Osteocyte (in vitro differentiated cells): ENCODE results near the gene POFUT2. TPM values are rescaled to one million over a fixed set of nuclear protein-coding genes. Genes with fewer than 3 reads are reported as not detected.
"Not testable (repeated sequence)": the region's sequence is repeated elsewhere in the genome, so short reads cannot be mapped to it uniquely, and the experiment has no call there.

Source experiments
- DNase-seq: peaks from one replicate; pipeline ENCODE4 v3.0.0; 2021; ENCODE audit warnings: mixed read lengths; ENCODE audit not compliant: unreplicated experiment; ENCODE audit errors: extremely low spot score
- H3K27ac Mint-ChIP-seq: one replicate; pipeline ENCODE4 v1.8.0; 2021; ENCODE audit warnings: mild to moderate bottlenecking, mixed read lengths; ENCODE audit not compliant: unreplicated experiment
- H3K27me3 Mint-ChIP-seq: one replicate; pipeline ENCODE4 v1.8.0; 2021; ENCODE audit warnings: mixed read lengths; ENCODE audit not compliant: unreplicated experiment
- H3K36me3 Mint-ChIP-seq: one replicate; pipeline ENCODE4 v1.8.0; 2021; ENCODE audit warnings: mixed read lengths; ENCODE audit not compliant: unreplicated experiment
- H3K4me1 Mint-ChIP-seq: one replicate; pipeline ENCODE4 v1.8.0; 2021; ENCODE audit warnings: mixed read lengths; ENCODE audit not compliant: unreplicated experiment
- H3K4me3 Mint-ChIP-seq: one replicate; pipeline ENCODE4 v1.8.0; 2021; ENCODE audit warnings: mild to moderate bottlenecking, moderate library complexity, mixed read lengths; ENCODE audit not compliant: unreplicated experiment
- H3K9me3 Mint-ChIP-seq: one replicate; pipeline ENCODE4 v1.8.0; 2021; ENCODE audit warnings: mixed read lengths; ENCODE audit not compliant: unreplicated experiment
- CTCF ChIP-seq: fragments of 200-600 bp; sonication (generic); IDR thresholded peaks from 2 replicates; pipeline ENCODE4 v1.5.0; 2021; ENCODE audit warnings: antibody characterized with exemption, mild to moderate bottlenecking, moderate library complexity
- total RNA-seq: library from RNA; stranded (reverse); gene quantifications from 2 replicates; pipeline ENCODE4 v1.2.1, GENCODE V29; 2021

POFUT2 gene
- total RNA-seq, 1 donor from 2014 or later, result 62.7 TPM

GRCh38 chr21:45308194-45309068, 20.7 kb upstream of the POFUT2 start:
- Mint-ChIP-seq H3K4me3 (no peak overlapping the region), H3K9me3 (peaks cover 3% of the 10 kb centered on the region), H3K27ac (peak overlapping the region; percentile 91), H3K27me3 (no peaks in the 10 kb centered on the region), H3K4me1 (peaks cover 48% of the 10 kb centered on the region), H3K36me3 (peaks cover 3% of the 10 kb centered on the region)
- no peak for TF ChIP-seq CTCF
- DNase-seq, result no peak

- peak overlapping the region; percentile 91 for H3K27ac Mint-ChIP-seq
These were observed 20.0 kb upstream of the POFUT2 start for GRCh38 chr21:45307597-45308158.

GRCh38 chr21:45306832-45307571, 19.3 kb upstream of the POFUT2 start:
- Mint-ChIP-seq H3K4me1 (peaks cover 50% of the 10 kb centered on the region), H3K9me3 (no peaks in the 10 kb centered on the region), H3K4me3 (peak overlapping the region; percentile 44), H3K27me3 (no peaks in the 10 kb centered on the region), H3K27ac (peak overlapping the region; percentile 82), H3K36me3 (no peaks in the 10 kb centered on the region)
- no peak for TF ChIP-seq CTCF
- no peak for DNase-seq

More at GRCh38 chr21:45307597-45308158, 20.0 kb upstream of the POFUT2 start:
- H3K36me3 Mint-ChIP-seq, H3K27me3 Mint-ChIP-seq, H3K4me3 Mint-ChIP-seq, DNase-seq, H3K9me3 Mint-ChIP-seq: not testable (repeated sequence)
- peaks cover 48% of the 10 kb centered on the region for H3K4me1 Mint-ChIP-seq

- no peak for TF ChIP-seq CTCF
- no peaks in the 10 kb centered on the region for H3K36me3 Mint-ChIP-seq
- no peaks in the 10 kb centered on the region for H3K9me3 Mint-ChIP-seq
- peaks cover 56% of the 10 kb centered on the region for H3K4me1 Mint-ChIP-seq
- no peak for DNase-seq
- H3K27me3 Mint-ChIP-seq, result no peaks in the 10 kb centered on the region
- peak overlapping the region; percentile 82 for H3K27ac Mint-ChIP-seq
- H3K4me3 Mint-ChIP-seq, result no peak overlapping the region
These were observed 18.7 kb upstream of the POFUT2 start for GRCh38 chr21:45306453-45306831.

GRCh38 chr21:45305836-45306235, 18.1 kb upstream of the POFUT2 start:
- H3K4me3 Mint-ChIP-seq, result no peak overlapping the region
- H3K4me1 Mint-ChIP-seq, result peaks cover 62% of the 10 kb centered on the region
- H3K36me3 Mint-ChIP-seq, result no peaks in the 10 kb centered on the region
- no peak for DNase-seq
- peak overlapping the region; percentile 82 for H3K27ac Mint-ChIP-seq
- H3K27me3 Mint-ChIP-seq, result no peaks in the 10 kb centered on the region
- H3K9me3 Mint-ChIP-seq, result no peaks in the 10 kb centered on the region
- no peak for TF ChIP-seq CTCF
